Fibroblast of pulmonary artery (primary cell): ENCODE data around the gene NEDD1.

Experiments
- DNase-seq: peaks from one replicate; pipeline ENCODE4 v3.0.0-alpha.2; 2010; ENCODE audit warnings: low read depth
- H3K4me3 ChIP-seq: replicated peaks from 2 replicates; pipeline ENCODE4 v1.5.1; 2011; ENCODE audit warnings: low read depth, mild to moderate bottlenecking, control low read depth, low read length, moderate library complexity
- CTCF ChIP-seq: IDR thresholded peaks from 2 replicates; pipeline ENCODE4 v1.5.1; 2011; ENCODE audit warnings: mild to moderate bottlenecking, control low read depth, low read length, inconsistent platforms; ENCODE audit errors: missing control alignments

Gene NEDD1

GRCh38 chr12:96870946-96871345 is 36.1 kb upstream of the NEDD1 start:
- no peak overlapping the region for H3K4me3 ChIP-seq
- no peak for DNase-seq
- TF ChIP-seq CTCF, result no peak

DNA sequence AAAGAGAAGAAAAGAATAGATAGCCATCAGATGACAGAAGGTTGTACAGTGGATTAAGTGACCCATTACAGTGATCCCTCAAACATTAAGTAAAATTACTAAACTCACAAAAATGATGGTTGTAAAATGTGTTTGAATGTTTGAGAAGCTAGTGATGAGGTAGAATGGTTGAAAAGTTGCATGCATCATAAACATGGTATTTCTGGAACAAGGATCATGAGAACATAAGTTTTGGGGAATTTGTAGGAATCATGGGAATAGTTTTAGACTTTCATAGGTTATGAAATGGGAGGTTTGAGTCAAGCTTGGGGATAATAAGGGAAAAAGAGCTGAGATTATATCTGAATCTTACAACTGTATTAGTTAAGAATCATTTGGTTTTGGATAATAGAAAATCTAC is 34.1 kb upstream of the NEDD1 start:
- TF ChIP-seq CTCF, result no peak
- no peak overlapping the region for H3K4me3 ChIP-seq
- DNase-seq, result no peak

DNA sequence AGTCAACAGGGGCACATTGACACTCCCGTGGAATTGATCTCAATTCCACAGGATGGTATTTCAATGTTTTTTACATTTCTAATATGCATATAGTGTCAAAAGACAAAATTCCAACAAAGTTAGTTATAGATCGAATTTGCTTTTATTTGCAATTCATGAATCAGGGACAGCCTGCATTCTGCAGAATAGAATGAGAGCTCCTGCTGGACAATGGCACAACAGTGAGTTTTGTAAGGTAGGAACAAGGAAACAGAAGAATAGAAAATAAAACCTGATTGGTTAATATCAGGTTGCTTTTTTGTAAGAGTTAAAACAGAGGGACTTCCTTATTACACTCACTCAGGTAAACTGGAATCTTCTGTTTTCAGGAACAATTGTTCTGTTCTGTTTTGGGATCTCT is 32.8 kb upstream of the NEDD1 start:
- DNase-seq, result no peak
- H3K4me3 ChIP-seq, result no peak overlapping the region
- no peak for TF ChIP-seq CTCF

GRCh38 chr12:96876966-96877365 is 30.1 kb upstream of the NEDD1 start:
- no peak for DNase-seq
- no peak overlapping the region for H3K4me3 ChIP-seq
- no peak for TF ChIP-seq CTCF

GRCh38 chr12:96878704-96879103 is 28.4 kb upstream of the NEDD1 start:
- TF ChIP-seq CTCF, result no peak
- DNase-seq, result peak; percentile 74

DNA sequence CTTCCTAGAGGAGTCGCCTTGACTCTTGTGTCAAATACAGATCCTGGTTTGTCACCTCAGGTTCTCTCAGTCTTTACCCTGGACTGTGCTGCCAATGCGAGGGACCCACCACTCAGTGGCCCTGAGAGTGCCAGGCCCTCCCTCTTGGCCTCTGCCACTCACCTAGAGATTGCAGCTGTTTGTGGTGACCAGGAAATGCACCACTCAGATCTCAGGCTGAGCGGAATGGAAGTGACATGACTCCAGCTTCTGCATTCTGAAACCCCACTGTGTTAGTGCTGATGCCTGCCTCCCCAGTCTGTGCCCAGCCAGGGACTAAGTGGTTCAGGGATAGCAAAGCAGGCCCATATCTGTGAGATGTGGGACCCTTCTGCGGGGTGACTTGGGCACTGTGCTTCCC is 27.8 kb upstream of the NEDD1 start:
- DNase-seq, result no peak

More at GRCh38 chr12:96878704-96879103, 28.4 kb upstream of the NEDD1 start:
- no peak overlapping the region for H3K4me3 ChIP-seq

More for the DNA sequence above, 27.8 kb upstream of the NEDD1 start:
- no peak overlapping the region for H3K4me3 ChIP-seq
- TF ChIP-seq CTCF, result no peak
